SK-N-MC (cell line): Measurements from ENCODE around the gene C11orf54.
A peak's percentile ranks its signal among the peaks of the same experiment; 100 is the strongest.

Experiments used
- DNase-seq: peaks from one replicate; pipeline ENCODE4 v3.0.0-alpha.2; 2011; ENCODE audit warnings: low read depth, low spot score
- H3K27ac ChIP-seq: fragments of 200-600 bp; sonication (generic); 2 replicates; pipeline ENCODE4 v1.5.1; 2016; ENCODE audit warnings: mixed run types
- H3K36me3 ChIP-seq: fragments of 200-600 bp; sonication (generic); 2 replicates; pipeline ENCODE4 v1.6.1; 2017; ENCODE audit warnings: antibody characterized with exemption, low read length, mixed read lengths; ENCODE audit not compliant: insufficient read depth
- H3K4me3 ChIP-seq: fragments of 200-600 bp; sonication (generic); 2 replicates; pipeline ENCODE4 v1.5.1; 2016
- H3K9ac ChIP-seq: fragments of 200-600 bp; sonication (generic); 2 replicates; pipeline ENCODE4 v1.8.0; 2017; ENCODE audit warnings: mixed run types, mixed read lengths; ENCODE audit not compliant: insufficient read length
- H3K9me3 ChIP-seq: fragments of 200-600 bp; sonication (generic); 2 replicates; pipeline ENCODE4 v1.6.1; 2017; ENCODE audit warnings: low read depth, mild to moderate bottlenecking, antibody characterized with exemption, low read length, moderate library complexity, mixed read lengths
- EZH2 ChIP-seq: fragments of 200-600 bp; sonication (generic); IDR thresholded peaks from one replicate; pipeline ENCODE4 v1.6.1; 2017; ENCODE audit warnings: antibody characterized with exemption
- FOXP2 ChIP-seq: optimal IDR thresholded peaks from 2 replicates; pipeline ENCODE3; 2011; ENCODE audit warnings: mild to moderate bottlenecking, moderate library complexity; ENCODE audit not compliant: insufficient read depth; ENCODE audit errors: extremely low read length, control extremely low read depth
- POLR2AphosphoS5 ChIP-seq: IDR thresholded peaks from 2 replicates; pipeline ENCODE4 v1.6.1; 2012; ENCODE audit warnings: mild to moderate bottlenecking, low read depth, low read length, borderline replicate concordance

The C11orf54 gene

DNA sequence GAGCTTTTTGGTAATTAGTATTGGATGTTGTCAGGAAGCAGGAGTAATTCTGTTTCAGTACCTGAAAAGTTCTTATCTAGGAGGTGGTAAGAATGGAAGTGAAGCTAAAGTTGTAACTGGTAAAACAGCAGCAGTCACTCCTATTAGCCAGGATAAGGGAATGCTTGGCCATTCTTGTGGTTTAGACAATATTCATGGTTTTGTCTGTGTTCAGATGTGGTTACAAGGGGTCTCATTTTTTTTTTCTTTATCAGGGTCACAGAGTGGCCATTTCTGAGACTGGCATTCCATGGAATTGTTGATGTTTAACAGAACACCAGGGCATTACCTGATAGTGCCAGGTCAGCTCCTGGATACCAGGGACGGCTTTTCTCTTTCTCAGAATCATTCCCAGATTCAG lies 24.0 kb upstream of the C11orf54 start:
- peaks cover 62% of the 10 kb centered on the region for H3K36me3 ChIP-seq
- TF ChIP-seq EZH2 (no peak), POLR2AphosphoS5 (no peak), FOXP2 (no peak)
- no peaks in the 10 kb centered on the region for H3K9me3 ChIP-seq
- no peak overlapping the region for H3K4me3 ChIP-seq
- H3K27ac ChIP-seq = no peak overlapping the region
- DNase-seq = no peak
- no peak overlapping the region for H3K9ac ChIP-seq

DNA sequence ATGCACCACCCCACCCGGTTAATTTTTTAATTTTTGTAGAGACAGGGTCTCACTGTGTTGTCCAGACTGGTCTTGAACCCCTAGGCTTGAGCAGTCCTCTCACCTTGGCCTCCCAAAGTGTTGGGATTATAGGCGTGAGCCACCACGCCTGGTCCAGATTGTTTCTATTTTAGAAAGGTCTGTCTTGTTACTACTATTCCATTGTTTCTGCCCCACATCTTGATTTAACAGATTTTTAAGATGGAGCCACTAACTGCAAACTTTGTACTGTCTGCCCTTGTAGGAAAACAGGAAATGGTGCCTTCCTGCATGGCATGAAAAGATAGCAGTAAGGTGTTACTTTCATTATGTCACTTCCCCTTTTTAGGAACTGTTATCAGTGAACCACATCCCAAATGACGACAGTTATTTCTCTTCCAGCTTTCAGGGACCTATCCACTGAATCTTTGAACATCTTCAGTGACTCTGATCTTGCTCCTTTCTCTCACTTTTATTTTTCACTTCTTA lies 23.4 kb upstream of the C11orf54 start:
- Histone ChIP-seq H3K27ac (no peak overlapping the region), H3K9ac (no peak overlapping the region), H3K9me3 (no peaks in the 10 kb centered on the region), H3K4me3 (no peak overlapping the region), H3K36me3 (peaks cover 60% of the 10 kb centered on the region)
- TF ChIP-seq FOXP2 = no peak
- TF ChIP-seq POLR2AphosphoS5 = no peak
- no peak for TF ChIP-seq EZH2
- DNase-seq = no peak

DNA sequence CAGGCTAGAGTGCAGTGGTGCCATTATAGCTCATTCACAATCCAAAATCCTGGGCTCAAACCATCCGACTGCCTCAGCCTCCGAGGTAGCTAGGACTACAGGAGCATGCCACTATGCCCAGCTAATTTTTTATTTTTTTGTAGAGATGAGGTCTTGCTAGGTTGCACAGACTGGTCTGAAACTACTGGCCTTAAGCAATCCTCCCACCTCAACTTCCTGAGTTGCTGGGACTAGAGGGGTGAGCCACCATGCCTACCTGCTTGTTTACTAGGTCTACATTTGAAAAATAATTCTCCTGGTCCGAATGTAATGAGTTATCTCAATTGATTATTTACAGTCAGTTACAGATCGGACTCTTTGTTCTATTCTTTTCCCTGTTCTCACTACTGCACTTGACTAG lies 22.2 kb upstream of the C11orf54 start:
- Histone ChIP-seq H3K4me3 (no peak overlapping the region), H3K9me3 (no peaks in the 10 kb centered on the region), H3K36me3 (peaks cover 60% of the 10 kb centered on the region), H3K27ac (no peak overlapping the region), H3K9ac (no peak overlapping the region)
- no peak for DNase-seq
- TF ChIP-seq FOXP2 = no peak
- no peak for TF ChIP-seq EZH2
- TF ChIP-seq POLR2AphosphoS5 = no peak

GRCh38 chr11:93720522-93720921 lies 20.9 kb upstream of the C11orf54 start:
- H3K9ac ChIP-seq = no peak overlapping the region
- TF ChIP-seq POLR2AphosphoS5 (no peak), FOXP2 (no peak), EZH2 (no peak)
- no peaks in the 10 kb centered on the region for H3K9me3 ChIP-seq
- no peak overlapping the region for H3K4me3 ChIP-seq
- no peak for DNase-seq
- H3K27ac ChIP-seq = no peak overlapping the region
- peaks cover 58% of the 10 kb centered on the region for H3K36me3 ChIP-seq

GRCh38 chr11:93724089-93724488 lies 17.4 kb upstream of the C11orf54 start:
- DNase-seq = no peak
- TF ChIP-seq FOXP2 (no peak), EZH2 (no peak)
- no peak overlapping the region for H3K4me3 ChIP-seq
- no peak overlapping the region for H3K9ac ChIP-seq
- no peak overlapping the region for H3K27ac ChIP-seq
- H3K36me3 ChIP-seq = peaks cover 72% of the 10 kb centered on the region
- H3K9me3 ChIP-seq = no peaks in the 10 kb centered on the region

GRCh38 chr11:93727985-93728791 lies 13.3 kb upstream of the C11orf54 start:
- peaks cover 92% of the 10 kb centered on the region for H3K36me3 ChIP-seq
- H3K27ac ChIP-seq = peak overlapping the region; percentile 77
- no peak overlapping the region for H3K4me3 ChIP-seq

DNA sequence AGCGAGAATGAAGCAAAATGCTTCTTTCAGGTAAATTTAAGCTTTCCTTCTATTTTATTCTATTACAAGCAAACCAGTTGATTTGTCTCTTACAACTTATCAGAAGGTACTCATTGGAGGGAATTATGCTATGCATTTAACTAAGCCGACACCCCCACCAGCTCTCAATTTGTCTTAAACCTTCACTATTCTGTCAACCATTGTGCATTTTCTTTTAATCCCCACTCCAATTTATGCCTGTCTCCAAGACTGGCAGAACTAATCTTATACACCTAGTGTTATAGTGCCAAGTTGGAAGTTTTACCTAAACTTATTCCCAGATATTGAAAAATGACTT lies 12.7 kb upstream of the C11orf54 start:
- DNase-seq = no peak
- Histone ChIP-seq H3K9ac (no peak overlapping the region), H3K27ac (peak overlapping the region; percentile 77), H3K4me3 (no peak overlapping the region), H3K36me3 (peaks cover 93% of the 10 kb centered on the region), H3K9me3 (no peaks in the 10 kb centered on the region)
- 0 out of 2 replicates have a peak, but pooled peaks have one; percentile 20 for TF ChIP-seq POLR2AphosphoS5
- TF ChIP-seq EZH2 = no peak
- no peak for TF ChIP-seq FOXP2

More at GRCh38 chr11:93727985-93728791, 13.3 kb upstream of the C11orf54 start:
- no peak for DNase-seq
- Histone ChIP-seq H3K9me3 (no peaks in the 10 kb centered on the region), H3K9ac (no peak overlapping the region)
- TF ChIP-seq EZH2 (no peak), POLR2AphosphoS5 (peak; percentile 43; the same call in 1 of the 2 replicates), FOXP2 (no peak)

DNA sequence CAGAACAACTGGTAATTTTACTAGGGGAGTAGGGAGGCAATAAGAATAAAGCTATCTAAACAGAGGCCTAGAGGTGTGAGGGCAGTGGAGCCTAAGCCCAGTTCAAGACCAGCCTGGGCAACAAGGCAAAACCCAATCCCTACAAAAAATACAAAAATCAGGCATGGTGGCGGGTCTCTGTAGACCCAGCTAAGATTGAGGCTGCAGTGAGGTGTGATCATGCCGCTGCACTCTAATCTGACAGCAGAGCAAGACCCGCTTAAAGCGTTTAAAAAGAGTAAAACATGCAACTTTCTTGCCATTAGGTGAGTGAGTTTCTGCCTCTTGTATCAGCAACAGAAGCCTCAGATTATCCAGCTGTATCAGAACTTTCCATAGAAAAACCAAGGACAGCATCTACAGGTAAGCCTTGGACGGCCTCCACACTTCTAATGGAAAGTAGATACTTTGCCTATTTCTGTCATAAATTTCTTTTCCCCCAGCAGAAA lies 12.3 kb upstream of the C11orf54 start:
- no peak for DNase-seq
- Histone ChIP-seq H3K9me3 (no peaks in the 10 kb centered on the region), H3K4me3 (no peak overlapping the region), H3K27ac (peak overlapping the region; percentile 77), H3K9ac (no peak overlapping the region), H3K36me3 (peaks cover 95% of the 10 kb centered on the region)
- TF ChIP-seq POLR2AphosphoS5 (peak; percentile 17; the same call in 1 of the 2 replicates), EZH2 (no peak)
